GM08714 (cell line): Measurements from ENCODE around the gene ASB10.

Experiments
- H3K4me3 ChIP-seq: fragments of 200-500 bp; sonication (Bioruptor generic); 2 replicates; pipeline ENCODE4 v1.5.1; 2014; ENCODE audit warnings: mild to moderate bottlenecking, low read length, inconsistent platforms
- ZNF274 ChIP-seq: IDR thresholded peaks from 2 replicates; pipeline ENCODE4 v1.6.1; 2012; ENCODE audit warnings: mild to moderate bottlenecking, low read depth, low read length

The ASB10 gene

DNA sequence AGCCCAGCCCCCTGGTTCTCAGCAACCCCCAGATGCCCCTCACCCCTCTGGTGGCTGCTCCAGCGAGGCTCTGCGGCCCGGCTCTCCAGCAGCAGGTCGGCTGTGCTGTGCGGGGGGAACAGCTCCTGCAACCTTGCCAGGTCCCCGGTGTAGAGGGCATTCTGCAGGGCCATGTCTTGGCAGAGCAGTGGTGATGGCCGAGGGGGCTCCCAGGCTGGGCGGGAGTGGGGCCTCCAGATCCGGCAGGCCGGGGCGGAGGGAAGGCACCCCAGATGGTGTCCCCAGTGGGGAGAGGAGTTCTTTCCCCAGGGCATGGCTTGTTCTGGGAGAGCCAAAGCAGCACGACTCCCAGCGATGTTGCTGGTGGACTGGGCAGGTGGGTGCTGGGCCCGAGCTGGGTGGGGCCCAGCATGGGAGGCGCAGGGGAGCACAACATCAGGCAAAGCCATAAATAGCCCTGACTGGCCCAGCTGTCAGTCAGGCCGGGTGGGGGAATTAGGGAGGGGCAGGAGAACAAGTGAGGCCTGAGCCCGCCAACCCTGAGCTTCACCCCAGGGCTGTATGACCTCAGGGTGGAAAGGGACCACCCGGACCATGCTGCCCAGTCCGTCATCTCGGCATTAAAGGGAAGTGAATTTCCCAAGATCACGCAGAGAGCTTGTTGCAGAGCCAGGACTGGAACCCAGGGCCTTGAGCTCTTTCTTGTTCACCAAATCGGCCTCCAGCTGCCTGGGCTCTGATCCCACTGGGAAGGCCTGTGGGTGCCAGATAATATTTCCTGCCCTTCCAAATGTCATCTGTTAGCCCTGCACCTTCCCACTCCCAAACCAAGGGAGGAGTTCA, 580 bp upstream of the ASB10 start:
- TF ChIP-seq ZNF274, result no peak
- H3K4me3 ChIP-seq, result no peak overlapping the region

DNA sequence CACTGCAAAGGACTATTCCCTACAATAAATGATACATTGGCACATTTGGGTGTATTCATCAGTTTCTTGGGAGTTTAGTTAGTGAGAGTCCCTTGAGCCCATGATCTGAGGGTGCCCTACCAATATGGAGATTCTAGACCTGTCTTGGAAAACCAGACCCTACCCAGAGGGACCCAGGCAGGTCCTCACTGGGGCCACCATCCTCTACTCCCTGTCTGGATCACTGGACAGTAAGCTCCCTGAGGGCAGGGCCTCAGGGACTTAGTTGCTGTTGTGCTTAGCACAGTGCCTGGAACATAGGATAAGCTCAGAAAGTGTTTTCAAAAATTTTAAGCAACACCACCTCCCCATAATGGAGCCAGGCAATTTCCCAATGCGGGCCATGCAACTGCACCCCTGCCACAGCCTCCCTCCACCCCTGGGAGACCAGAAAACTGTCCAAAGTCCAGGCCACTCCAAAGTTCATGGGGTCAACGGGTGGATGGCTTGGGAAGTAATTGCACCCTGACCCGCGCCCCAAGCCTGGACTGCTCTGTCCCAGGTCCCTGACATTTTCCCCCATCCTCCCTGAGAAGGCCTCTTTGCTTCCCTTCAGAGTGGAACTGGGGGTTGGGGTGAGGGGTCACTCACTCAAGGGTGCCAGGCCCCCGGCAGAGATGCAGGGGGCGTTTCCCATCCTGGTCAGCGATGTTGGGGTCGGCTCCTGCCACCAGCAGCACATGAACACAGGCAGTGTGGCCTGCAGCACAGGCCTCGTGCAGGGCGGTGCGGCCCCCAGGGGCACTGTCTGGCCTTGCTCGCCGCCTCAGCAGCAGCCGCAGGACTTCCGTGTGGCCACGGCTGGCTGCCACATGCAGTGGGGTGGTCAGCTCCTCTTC, 1.0 kb downstream of the ASB10 start:
- H3K4me3 ChIP-seq, result no peak overlapping the region
- TF ChIP-seq ZNF274, result no peak

DNA sequence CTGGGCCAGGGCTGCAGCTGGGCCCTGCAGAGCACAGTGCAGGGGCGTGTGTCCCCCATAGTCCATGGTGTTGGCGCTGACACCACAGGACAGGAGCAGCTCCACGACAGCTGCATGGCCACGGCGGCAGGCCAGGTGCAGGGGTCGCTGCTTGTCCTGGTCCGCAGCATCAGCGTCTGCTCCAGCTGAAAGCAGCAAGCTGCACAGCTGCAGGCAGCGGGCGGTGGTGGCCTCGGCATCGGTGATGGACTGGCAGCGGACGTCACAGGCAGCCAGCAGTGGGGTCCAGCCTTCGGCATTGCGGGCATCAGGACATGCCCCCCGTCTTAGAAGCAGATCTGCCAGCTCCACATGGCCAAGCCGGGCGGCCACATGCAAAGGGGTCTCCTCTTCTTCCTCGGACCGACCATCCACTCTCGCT, 6.0 kb downstream of the ASB10 start:
- no peak for TF ChIP-seq ZNF274
- H3K4me3 ChIP-seq, result no peak overlapping the region

DNA sequence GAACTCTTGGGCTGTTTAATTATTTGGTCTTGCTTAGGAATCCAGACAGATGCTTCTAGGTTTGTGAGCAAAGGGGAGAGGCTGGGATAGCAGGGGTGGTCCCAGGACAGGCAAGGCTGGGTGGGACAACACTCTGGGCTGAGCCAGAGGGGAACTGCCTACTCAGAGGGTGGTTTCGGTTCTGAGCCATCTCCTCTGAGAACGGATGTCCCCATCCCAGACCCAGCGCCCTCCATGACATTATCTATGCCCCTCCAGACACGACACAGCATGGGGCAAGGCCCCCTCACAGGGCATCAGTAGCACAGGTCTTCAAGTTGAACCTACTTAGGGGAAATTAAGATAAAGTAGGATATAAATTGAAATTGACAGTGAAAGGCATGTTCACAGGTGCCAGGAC, 7.1 kb downstream of the ASB10 start:
- TF ChIP-seq ZNF274, result no peak

DNA sequence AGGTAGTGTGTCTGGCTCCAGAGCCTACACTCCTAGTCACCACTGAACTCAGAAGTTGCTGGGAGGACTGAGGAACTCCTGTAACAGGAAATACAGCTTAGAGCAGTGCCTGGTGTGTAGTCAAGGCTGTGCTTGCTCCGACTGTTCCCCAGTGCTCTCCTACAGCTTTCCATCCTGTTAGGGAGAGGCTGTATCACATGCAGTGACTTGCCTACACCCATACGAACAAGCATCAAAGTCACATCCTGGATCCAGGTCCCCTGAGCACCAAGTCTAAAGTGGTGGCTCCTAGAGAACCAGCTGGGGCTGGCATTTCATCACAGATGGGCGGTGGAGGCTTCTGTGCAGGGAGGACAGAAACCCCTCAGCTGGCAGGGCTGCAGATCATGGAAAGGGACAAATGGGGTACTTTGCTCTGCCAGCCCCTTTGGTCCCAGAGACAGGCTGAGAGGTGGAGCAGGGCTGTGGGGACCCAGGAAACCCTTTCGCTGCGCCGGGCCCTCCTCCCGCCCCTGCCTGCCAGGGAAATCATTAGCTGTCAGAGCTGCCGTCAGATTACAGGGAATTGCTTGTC, 7.7 kb downstream of the ASB10 start:
- H3K4me3 ChIP-seq, result no peak overlapping the region
- no peak for TF ChIP-seq ZNF274

More for the DNA sequence above, 7.1 kb downstream of the ASB10 start:
- H3K4me3 ChIP-seq, result no peak overlapping the region

DNA sequence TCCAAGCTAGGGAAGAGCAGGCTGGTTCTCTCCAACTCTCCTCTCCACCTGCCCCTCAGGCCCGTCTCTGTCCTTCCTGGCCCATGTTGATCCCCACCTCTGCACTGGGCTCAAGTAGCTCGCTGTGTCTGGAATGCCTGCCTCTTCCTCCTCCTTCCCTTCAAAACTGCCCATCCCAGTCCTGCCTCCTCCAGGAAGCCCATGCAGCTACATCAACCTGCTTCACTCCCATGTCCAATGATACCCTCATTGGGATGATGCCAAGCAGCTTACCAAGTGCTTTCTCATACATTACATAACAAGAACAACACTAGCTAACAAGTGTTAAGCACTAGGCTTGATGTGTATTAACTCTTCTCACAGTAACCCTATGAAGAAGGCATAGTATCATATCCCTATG, 8.2 kb downstream of the ASB10 start:
- no peak overlapping the region for H3K4me3 ChIP-seq
- TF ChIP-seq ZNF274, result no peak

DNA sequence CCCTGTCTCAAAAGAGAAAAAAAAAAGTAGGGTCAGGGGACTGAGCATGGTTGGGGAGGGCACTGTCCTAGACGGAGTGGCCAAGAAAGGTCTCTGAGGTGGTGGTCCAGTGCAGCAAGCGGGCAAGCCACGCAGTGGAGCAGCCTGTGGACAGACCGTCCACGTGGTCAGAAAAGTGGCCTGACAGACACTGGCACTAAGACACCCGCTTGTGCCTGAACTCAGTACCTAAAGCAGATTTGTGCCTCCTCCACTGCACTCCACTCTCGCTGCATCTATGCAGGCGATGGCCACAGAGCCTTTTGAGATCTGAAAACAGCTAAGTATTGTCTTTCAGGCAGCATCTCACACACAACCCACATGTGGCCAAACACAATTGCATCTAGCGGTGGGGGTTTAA, 8.8 kb downstream of the ASB10 start:
- H3K4me3 ChIP-seq, result no peak overlapping the region
- TF ChIP-seq ZNF274, result no peak

DNA sequence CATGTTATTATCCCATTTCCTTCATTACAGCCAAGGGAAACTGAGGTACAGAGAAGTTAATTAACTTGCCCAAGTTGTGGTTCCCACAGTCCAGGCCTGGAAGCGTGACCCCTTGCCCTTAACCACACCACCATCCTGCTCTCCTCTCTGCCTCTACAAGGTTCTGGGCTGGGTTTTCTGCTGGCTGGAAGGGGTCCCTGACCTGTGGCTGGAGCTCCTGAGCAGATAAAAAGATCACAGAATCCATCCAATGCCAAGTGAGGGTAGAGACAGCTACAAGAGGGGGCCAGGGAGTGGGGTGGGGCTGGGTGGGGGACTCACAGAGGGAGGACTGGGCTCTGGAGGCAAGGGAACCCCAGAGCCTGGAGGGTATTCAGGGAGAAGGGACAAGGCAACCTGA, 9.7 kb downstream of the ASB10 start:
- TF ChIP-seq ZNF274, result no peak
- H3K4me3 ChIP-seq, result no peak overlapping the region

DNA sequence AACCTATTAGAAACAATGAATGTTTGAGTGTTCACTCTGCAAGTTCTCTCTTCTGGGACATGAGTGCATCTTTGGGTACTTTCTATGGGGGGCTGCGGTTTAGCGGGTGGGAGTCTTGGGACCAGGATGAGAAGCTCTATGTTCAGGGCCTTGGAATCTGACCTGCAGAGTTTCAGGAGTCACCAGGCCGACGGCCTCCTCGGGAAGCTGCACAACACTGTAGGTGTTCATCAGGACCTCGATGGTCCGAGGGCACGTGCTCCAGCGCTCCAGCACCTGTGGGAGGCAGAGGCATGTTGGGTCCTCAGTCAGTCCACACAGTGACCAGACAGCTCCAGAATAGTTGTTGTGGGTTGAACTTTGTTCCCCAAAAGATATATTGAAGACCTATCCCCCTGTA, 10.6 kb downstream of the ASB10 start:
- H3K4me3 ChIP-seq, result no peak overlapping the region
- no peak for TF ChIP-seq ZNF274

DNA sequence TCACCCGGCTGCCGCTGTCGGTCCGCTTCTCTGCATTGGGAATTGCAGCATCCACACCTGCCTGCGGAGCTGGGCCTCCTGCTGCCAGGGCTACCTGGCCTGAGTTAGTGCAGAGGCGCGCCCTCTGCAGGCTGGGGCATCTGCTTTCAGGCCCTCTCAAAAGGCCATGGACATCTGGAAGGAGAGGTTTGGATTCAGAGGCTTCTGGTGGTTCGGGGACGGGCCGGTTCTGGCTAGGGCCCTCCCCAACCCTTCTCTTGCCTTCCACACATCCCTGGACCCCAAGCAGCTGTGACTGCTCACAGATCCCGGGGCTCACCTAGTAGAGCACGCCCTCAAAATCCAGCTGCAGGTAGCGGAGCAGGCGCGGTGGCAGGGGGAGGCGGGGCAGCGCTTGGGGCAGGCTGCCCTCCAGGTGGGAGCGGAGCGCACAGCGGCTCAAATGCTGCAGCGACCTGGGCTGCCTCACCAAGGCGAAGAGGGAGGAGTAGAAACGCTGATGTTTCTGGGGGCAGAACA, 11.2 kb downstream of the ASB10 start:
- H3K4me3 ChIP-seq, result no peak overlapping the region
- TF ChIP-seq ZNF274, result no peak

DNA sequence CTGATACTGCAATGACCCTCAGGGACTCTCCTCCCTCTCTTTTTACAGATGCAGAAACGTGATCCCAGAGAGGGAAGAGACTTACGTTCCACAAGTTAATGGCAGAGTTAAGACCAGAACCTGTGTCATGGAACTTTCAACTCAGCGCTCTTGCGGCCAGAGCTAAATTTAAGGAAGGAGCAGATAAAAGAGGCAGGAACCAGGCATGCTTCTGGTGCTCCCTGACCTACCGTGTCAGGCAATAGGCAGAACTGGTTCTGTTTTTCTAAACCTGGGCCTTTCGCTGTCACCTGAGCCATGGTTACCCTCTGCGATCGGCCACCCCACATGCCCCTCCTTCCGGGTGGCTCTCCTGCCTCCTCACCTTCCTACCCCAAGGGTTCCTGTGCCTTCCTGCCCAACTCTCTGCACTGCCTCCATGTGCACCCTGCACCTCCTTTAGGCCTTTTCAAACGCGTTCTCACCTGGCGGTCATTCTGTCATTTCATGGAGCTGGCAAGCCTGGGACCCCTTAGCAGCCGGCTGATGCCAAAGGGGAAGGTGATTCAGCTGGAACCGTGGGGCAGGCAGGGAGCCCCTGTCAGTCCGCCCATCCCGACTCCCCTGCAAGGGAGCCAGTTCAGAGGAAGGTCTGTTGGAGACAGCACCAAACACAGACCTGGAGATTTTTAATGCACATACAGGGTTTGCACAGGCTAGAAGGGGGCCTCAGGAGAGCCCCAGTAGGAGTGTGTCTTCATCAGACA, 11.8 kb downstream of the ASB10 start:
- no peak overlapping the region for H3K4me3 ChIP-seq
- no peak for TF ChIP-seq ZNF274

DNA sequence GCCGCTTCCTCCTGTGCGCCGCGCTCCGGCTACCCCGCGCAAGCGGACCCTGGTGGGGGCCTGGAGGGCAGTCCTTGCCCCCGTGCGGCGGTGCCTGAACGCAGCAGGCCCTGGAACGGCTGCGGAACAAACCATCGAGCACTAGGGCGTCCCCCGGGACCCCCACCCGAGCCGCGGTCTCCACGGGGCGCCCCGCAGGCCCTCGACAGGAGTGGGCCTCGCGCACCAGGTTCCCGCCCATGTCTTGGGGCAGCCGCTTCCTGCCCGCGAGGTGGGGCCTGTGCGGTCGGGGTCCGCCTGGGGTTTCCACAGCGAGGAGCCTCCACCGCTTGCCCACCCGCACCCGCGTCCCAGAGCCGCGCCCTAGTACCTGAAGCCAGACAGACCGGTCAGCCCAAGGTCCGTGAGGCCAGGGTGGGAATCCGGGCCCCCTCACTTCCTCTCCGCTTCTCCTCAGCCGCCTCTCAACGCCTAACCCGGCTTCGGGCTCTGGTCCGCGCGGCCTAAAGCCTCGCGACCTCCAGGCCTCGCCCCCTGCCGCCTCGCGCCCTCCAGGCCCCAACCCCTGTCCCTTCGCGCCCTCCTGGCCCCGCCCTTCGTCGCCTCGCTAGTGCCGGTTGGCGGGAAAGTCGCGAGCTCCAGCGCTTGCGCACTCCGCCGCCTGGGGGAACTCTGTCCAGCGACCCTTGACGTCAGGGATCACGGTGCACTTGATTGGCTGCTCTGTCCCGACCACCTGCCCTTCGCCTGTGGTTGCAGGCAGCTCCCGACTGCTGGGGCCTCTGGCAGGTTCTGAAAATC, 12.6 kb downstream of the ASB10 start:
- no peak for TF ChIP-seq ZNF274
- no peak overlapping the region for H3K4me3 ChIP-seq
